T-cell (primary cell): ENCODE measurements around the gene ARHGEF25. TPM values are rescaled to one million over a fixed set of nuclear protein-coding genes. Genes with fewer than 3 reads are reported as not detected.

Experiments
- ATAC-seq, 4 experiments: fragments of 200-7000 bp in 3 of 4; fragments of 150-1000 bp in 1 of 4; cut with Tn5 transposase; replicated peaks in 1 of 4; 1 replicate in 3 of 4; 2 replicates in 1 of 4; pipeline ENCODE4 v1.10.0; 2021; ENCODE audit warnings: moderate library complexity in 3 of 4, mild to moderate bottlenecking in 2 of 4, moderate number of reproducible peaks in 1 of 4
- CTCF ChIA-PET, 2 donors: fragments of 300-600 bp; sonication (Branson Sonifier 250); formaldehyde crosslinking; loops; one replicate each; lab custom pipeline; 2022; ENCODE audit warnings: antibody characterized with exemption in 2 of 2; lab: Charles Lee
- POLR2A ChIA-PET, 2 donors: fragments of 300-600 bp; sonication (Branson Sonifier 250); formaldehyde crosslinking; loops; one replicate each; lab custom pipeline; 2022; ENCODE audit warnings: antibody characterized with exemption in 2 of 2; lab: Charles Lee
- DNase-seq, 35 experiments: peaks; one replicate each; pipeline versions ENCODE4 v3.0.0 to v3.0.0-alpha.2; 2013 to 2023
- H3K27ac ChIP-seq: one replicate; pipeline ENCODE4 v1.5.1; 2013; ENCODE audit warnings: low read length
- H3K27me3 ChIP-seq, 2 experiments: replicated peaks in 1 of 2; 1 replicate in 1 of 2; 2 replicates in 1 of 2; pipeline versions ENCODE4 v1.6.1 to v1.7.0; 2013; ENCODE audit warnings: low read length in 1 of 2, mixed read lengths in 1 of 2; ENCODE audit not compliant: control insufficient read depth in 2 of 2, insufficient read depth in 2 of 2; ENCODE audit errors: extremely low read depth in 1 of 2
- H3K36me3 ChIP-seq, 2 donors: 1 replicate in 1 of 2; 2 replicates in 1 of 2; pipeline versions ENCODE4 v1.6.1 to v1.7.0; 2013; ENCODE audit warnings: low read length in 1 of 2; ENCODE audit not compliant: control insufficient read depth in 2 of 2, insufficient read depth in 1 of 2; ENCODE audit errors: extremely low read depth in 1 of 2
- H3K4me1 ChIP-seq, 2 experiments: 1 replicate in 1 of 2; 2 replicates in 1 of 2; pipeline versions ENCODE4 v1.6.1 to v1.7.0; 2013; ENCODE audit warnings: low read length in 2 of 2, mixed read lengths in 1 of 2; ENCODE audit not compliant: insufficient read depth in 2 of 2, control insufficient read depth in 1 of 2; ENCODE audit errors: extremely low read depth in 1 of 2
- H3K4me3 ChIP-seq, 2 donors: 1 replicate in 1 of 2; 2 replicates in 1 of 2; pipeline versions ENCODE4 v1.5.1 to v1.7.0; 2013; ENCODE audit warnings: mild to moderate bottlenecking in 2 of 2, low read length in 1 of 2, moderate library complexity in 1 of 2; ENCODE audit not compliant: control insufficient read depth in 1 of 2; ENCODE audit errors: extremely low read depth in 1 of 2
- H3K9me3 ChIP-seq: 2 replicates; pipeline ENCODE4 v1.7.0; 2013
- H3K27ac Mint-ChIP-seq, 2 donors: one replicate each; pipeline ENCODE4 v1.8.0; 2020 to 2021; ENCODE audit warnings: mild to moderate bottlenecking in 2 of 2, mixed read lengths in 2 of 2
- H3K27me3 Mint-ChIP-seq, 2 donors: one replicate each; pipeline ENCODE4 v1.8.0; 2021 to 2022; ENCODE audit warnings: mixed read lengths in 2 of 2
- H3K36me3 Mint-ChIP-seq: one replicate; pipeline ENCODE4 v1.8.0; 2021; ENCODE audit warnings: mixed read lengths
- H3K4me1 Mint-ChIP-seq, 3 donors: one replicate each; pipeline ENCODE4 v1.8.0; 2020 to 2022; ENCODE audit warnings: mixed read lengths in 3 of 3, mild to moderate bottlenecking in 1 of 3
- H3K4me3 Mint-ChIP-seq, 3 donors: one replicate each; pipeline ENCODE4 v1.8.0; 2020 to 2022; ENCODE audit warnings: mild to moderate bottlenecking in 3 of 3, mixed read lengths in 3 of 3, moderate library complexity in 3 of 3
- H3K9me3 Mint-ChIP-seq, 3 donors: one replicate each; pipeline ENCODE4 v1.8.0; 2020 to 2022; ENCODE audit warnings: mixed read lengths in 3 of 3
- WGBS: methylation state at CpG from one replicate; pipeline ENCODE4 v1.1.5; 2013; ENCODE audit warnings: missing lambda C conversion rate; ENCODE audit not compliant: insufficient coverage; 5-methylcytosine and 5-hydroxymethylcytosine counted together
- total RNA-seq, 35 experiments: library from RNA in 6 of 35; stranded (reverse) in 6 of 35; fragments of 120-200 nt in 1 of 35; gene quantifications; one replicate each; pipeline versions ENCODE4 v1.2.1 to v1.2.4 and lab custom pipeline; 2013 to 2026

Gene ARHGEF25
- total RNA-seq, 5 donors from 2014 or later (not counting 1 experiment from before 2014, with no cell fraction given): 0.67 to 1.4 (median 0.84) TPM

- ChIA-PET POLR2A (no interaction called here), CTCF (interaction anchor here in 1 of 2 donors (0.6 kb wide), 1 partner anchor 75 kb away, joined by 4 read pairs; no protein-coding TSS in a partner anchor)
- no peak for ATAC-seq
- no peaks in the 10 kb centered on the region for H3K9me3 Mint-ChIP-seq
- no peak for DNase-seq
- peaks cover 0 to 8% of the 10 kb centered on the region in 2 experiments for H3K4me1 ChIP-seq
- no peak overlapping the region for H3K4me3 Mint-ChIP-seq
- no peak overlapping the region for H3K4me3 ChIP-seq
- H3K4me1 Mint-ChIP-seq: peaks cover 0 to 6% (median 6%) of the 10 kb centered on the region in 3 donors
- peaks cover 0 to 7% of the 10 kb centered on the region in 2 donors for H3K27me3 Mint-ChIP-seq
- no peak overlapping the region for H3K27ac Mint-ChIP-seq
- no peaks in the 10 kb centered on the region for H3K36me3 ChIP-seq
- no peak overlapping the region for H3K27ac ChIP-seq
- peaks cover 0 to 23% of the 10 kb centered on the region in 2 experiments for H3K27me3 ChIP-seq
- no peaks in the 10 kb centered on the region for H3K9me3 ChIP-seq
- H3K36me3 Mint-ChIP-seq: no peaks in the 10 kb centered on the region
- WGBS: no CpG with 5 or more reads among the region's 2 CpGs
Measured at GRCh38 chr12:57579011-57579410, 32.2 kb upstream of the ARHGEF25 start.

- ChIA-PET POLR2A (interaction anchor here (0.6 kb wide), 3 partner anchors 77 to 123 kb away, joined by 3 to 4 read pairs (median 3); no protein-coding TSS in a partner anchor), CTCF (interaction anchor here in 1 of 2 donors (0.6 kb wide), 1 partner anchor 205 kb away, joined by 3 read pairs; no protein-coding TSS in a partner anchor)
- WGBS: 89% methylated on average over 3 of the region's 8 CpGs
- DNase-seq (no peak), ATAC-seq (no peak)
- H3K27ac Mint-ChIP-seq: no peak overlapping the region
- no peak overlapping the region for H3K4me3 Mint-ChIP-seq
- H3K27me3 Mint-ChIP-seq: peaks cover 0 to 7% of the 10 kb centered on the region in 2 donors
- Histone ChIP-seq H3K27ac (no peak overlapping the region), H3K4me3 (no peak overlapping the region), H3K4me1 (peaks cover 0 to 8% of the 10 kb centered on the region in 2 experiments), H3K9me3 (no peaks in the 10 kb centered on the region), H3K36me3 (no peaks in the 10 kb centered on the region), H3K27me3 (peaks cover 0 to 23% of the 10 kb centered on the region in 2 experiments)
- no peaks in the 10 kb centered on the region for H3K36me3 Mint-ChIP-seq
- H3K9me3 Mint-ChIP-seq: no peaks in the 10 kb centered on the region
- H3K4me1 Mint-ChIP-seq: peaks cover 0 to 6% (median 6%) of the 10 kb centered on the region in 3 donors
Measured at GRCh38 chr12:57579677-57580465, 31.4 kb upstream of the ARHGEF25 start.

GRCh38 chr12:57580466-57580795 lies 30.8 kb upstream of the ARHGEF25 start:
- H3K27me3 Mint-ChIP-seq: peaks cover 0 to 7% of the 10 kb centered on the region in 2 donors
- H3K4me3 Mint-ChIP-seq: no peak overlapping the region
- no peaks in the 10 kb centered on the region for H3K36me3 Mint-ChIP-seq
- no peaks in the 10 kb centered on the region for H3K9me3 Mint-ChIP-seq
- no peak overlapping the region for H3K27ac ChIP-seq
- WGBS: no CpG with 5 or more reads among the region's 4 CpGs
- H3K4me3 ChIP-seq: no peak overlapping the region
- H3K36me3 ChIP-seq: no peaks in the 10 kb centered on the region
- H3K4me1 ChIP-seq: peaks cover 0 to 8% of the 10 kb centered on the region in 2 experiments
- no peaks in the 10 kb centered on the region for H3K9me3 ChIP-seq
- H3K4me1 Mint-ChIP-seq: peaks cover 0 to 6% (median 6%) of the 10 kb centered on the region in 3 donors
- CTCF ChIA-PET: interaction anchor here (0.6 to 0.7 kb wide), 3 partner anchors 52 to 206 kb away, joined by 3 to 6 read pairs (median 3); partner anchors contain the start of gene B4GALNT1 (in 1 of the 2)
- no peak overlapping the region for H3K27ac Mint-ChIP-seq
- H3K27me3 ChIP-seq: peaks cover 0 to 23% of the 10 kb centered on the region in 2 experiments
- ATAC-seq (no peak), DNase-seq (no peak)
- POLR2A ChIA-PET: interaction anchor here in 1 of 2 donors (0.6 kb wide), 1 partner anchor 80 kb away, joined by 3 read pairs; no protein-coding TSS in a partner anchor

GRCh38 chr12:57581802-57582201 lies 29.4 kb upstream of the ARHGEF25 start:
- Histone ChIP-seq H3K27ac (no peak overlapping the region), H3K36me3 (no peaks in the 10 kb centered on the region), H3K4me3 (no peak overlapping the region), H3K27me3 (peaks cover 0 to 23% of the 10 kb centered on the region in 2 experiments), H3K9me3 (no peaks in the 10 kb centered on the region), H3K4me1 (peaks cover 0 to 8% of the 10 kb centered on the region in 2 experiments)
- H3K4me3 Mint-ChIP-seq: no peak overlapping the region
- ChIA-PET POLR2A (no interaction called here), CTCF (interaction anchor here (0.5 to 3.6 kb wide), 3 partner anchors 11 to 54 kb away, joined by 3 to 28 read pairs (median 3); no protein-coding TSS in a partner anchor)
- no peaks in the 10 kb centered on the region for H3K36me3 Mint-ChIP-seq
- DNase-seq (no peak), ATAC-seq (no peak)
- peaks cover 0 to 10% of the 10 kb centered on the region in 2 donors for H3K27me3 Mint-ChIP-seq
- no CpG with 5 or more reads among the region's 1 CpG for WGBS
- H3K27ac Mint-ChIP-seq: no peak overlapping the region
- no peaks in the 10 kb centered on the region for H3K9me3 Mint-ChIP-seq
- peaks cover 0 to 6% (median 6%) of the 10 kb centered on the region in 3 donors for H3K4me1 Mint-ChIP-seq

GRCh38 chr12:57582440-57582839 lies 28.8 kb upstream of the ARHGEF25 start:
- ChIA-PET CTCF (interaction anchor here (0.5 to 3.6 kb wide), 7 partner anchors 10 to 119 kb away, joined by 3 to 28 read pairs (median 8); no protein-coding TSS in a partner anchor), POLR2A (interaction anchor here in 1 of 2 donors (0.5 kb wide), 1 partner anchor 19 kb away, joined by 6 read pairs; no protein-coding TSS in a partner anchor)
- no peak overlapping the region for H3K4me3 ChIP-seq
- no peak overlapping the region for H3K4me3 Mint-ChIP-seq
- no peak for DNase-seq
- WGBS: no CpG with 5 or more reads among the region's 1 CpG
- H3K27ac Mint-ChIP-seq: no peak overlapping the region
- no peaks in the 10 kb centered on the region for H3K9me3 ChIP-seq
- no peaks in the 10 kb centered on the region for H3K36me3 Mint-ChIP-seq
- H3K4me1 Mint-ChIP-seq: peaks cover 0 to 6% (median 6%) of the 10 kb centered on the region in 3 donors
- peaks cover 0 to 8% of the 10 kb centered on the region in 2 experiments for H3K4me1 ChIP-seq
- H3K27me3 ChIP-seq: peaks cover 0 to 23% of the 10 kb centered on the region in 2 experiments
- H3K9me3 Mint-ChIP-seq: no peaks in the 10 kb centered on the region
- peaks cover 0 to 10% of the 10 kb centered on the region in 2 donors for H3K27me3 Mint-ChIP-seq
- no peaks in the 10 kb centered on the region for H3K36me3 ChIP-seq
- no peak overlapping the region for H3K27ac ChIP-seq
- ATAC-seq: no peak
